ENCODE measurements around the gene RHBDL1. TPM values are rescaled to one million over a fixed set of nuclear protein-coding genes. Genes with fewer than 3 reads are reported as not detected.

The RHBDL1 gene
- total RNA-seq, 2 donors from 2014 or later, result 0.67 to 1.3 TPM

DNA sequence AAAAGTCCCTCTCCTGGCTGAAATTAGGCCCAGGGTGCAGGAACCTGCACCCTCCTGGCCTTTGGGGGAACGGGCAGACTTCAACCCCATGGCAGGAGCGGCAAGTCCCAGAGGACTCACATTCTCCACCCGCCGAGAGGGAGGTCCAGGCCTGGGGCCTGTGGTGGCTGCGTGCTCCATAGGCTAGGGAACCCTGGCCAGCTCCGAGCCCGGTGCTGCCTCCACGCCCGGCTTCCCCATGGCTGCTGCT is 50.6 kb downstream of the RHBDL1 start:
- no peaks in the 10 kb centered on the region for H3K36me3 ChIP-seq
- TF ChIP-seq, protein P1, sequence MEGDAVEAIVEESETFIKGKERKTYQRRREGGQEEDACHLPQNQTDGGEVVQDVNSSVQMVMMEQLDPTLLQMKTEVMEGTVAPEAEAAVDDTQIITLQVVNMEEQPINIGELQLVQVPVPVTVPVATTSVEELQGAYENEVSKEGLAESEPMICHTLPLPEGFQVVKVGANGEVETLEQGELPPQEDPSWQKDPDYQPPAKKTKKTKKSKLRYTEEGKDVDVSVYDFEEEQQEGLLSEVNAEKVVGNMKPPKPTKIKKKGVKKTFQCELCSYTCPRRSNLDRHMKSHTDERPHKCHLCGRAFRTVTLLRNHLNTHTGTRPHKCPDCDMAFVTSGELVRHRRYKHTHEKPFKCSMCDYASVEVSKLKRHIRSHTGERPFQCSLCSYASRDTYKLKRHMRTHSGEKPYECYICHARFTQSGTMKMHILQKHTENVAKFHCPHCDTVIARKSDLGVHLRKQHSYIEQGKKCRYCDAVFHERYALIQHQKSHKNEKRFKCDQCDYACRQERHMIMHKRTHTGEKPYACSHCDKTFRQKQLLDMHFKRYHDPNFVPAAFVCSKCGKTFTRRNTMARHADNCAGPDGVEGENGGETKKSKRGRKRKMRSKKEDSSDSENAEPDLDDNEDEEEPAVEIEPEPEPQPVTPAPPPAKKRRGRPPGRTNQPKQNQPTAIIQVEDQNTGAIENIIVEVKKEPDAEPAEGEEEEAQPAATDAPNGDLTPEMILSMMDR (IDR thresholded peaks at IDR 0.05), result no peak
- H3K27ac ChIP-seq, result no peak overlapping the region

DNA sequence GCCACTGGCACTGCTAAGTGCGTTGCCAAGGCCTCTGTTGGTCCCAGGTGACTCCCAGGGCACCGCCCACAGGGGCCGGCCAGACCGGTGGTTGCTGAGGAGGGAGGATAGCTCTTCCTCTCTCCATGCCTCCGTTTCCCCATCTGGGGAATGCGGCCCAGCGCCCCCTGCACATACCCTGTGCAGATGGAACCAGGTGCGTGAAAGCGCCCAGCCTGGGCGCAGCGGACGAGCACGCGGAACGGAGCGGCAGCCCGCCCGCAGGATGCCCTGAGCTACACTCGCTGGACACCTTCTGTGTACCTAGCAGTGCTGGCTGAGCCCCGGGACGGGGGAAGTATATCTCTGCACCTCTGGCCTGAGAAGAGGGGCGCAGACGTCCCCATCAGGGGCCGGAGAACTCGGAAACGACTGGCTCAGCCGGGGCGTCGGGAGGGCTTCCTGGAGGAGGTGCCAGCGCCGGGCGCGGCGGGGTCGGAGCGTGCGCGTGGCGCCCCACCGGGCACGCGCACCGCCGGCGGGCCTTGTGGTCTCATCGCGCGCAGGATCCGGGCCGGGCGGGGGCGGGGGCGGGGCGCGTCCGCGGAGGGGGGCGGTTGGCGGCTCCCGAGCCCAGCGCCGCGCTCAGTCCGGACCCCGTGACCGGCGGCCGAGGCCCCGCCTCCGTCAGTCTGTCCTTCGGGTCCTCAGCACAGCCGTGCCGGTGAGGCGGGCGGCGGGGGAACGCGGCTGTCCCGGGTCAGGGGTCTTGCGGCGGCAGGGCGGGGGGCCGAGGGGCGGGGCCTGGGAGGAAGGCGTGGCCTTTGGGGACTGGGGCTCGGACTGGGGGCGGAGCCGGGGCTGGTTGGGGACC is 51.2 kb downstream of the RHBDL1 start, which contains the start of the genes CCDC78 and HAGHL:
Gene CCDC78 (minus strand): TSS at position 6 of the 853 bp plus-strand sequence. CDS start 76 bp downstream, outside the sequence.
Gene HAGHL (plus strand): TSS at position 669 of the 853 bp plus-strand sequence. CDS start 404 bp downstream, outside the sequence.
- Histone ChIP-seq H3K27ac (peak within 1 kb of the TSS; percentile 13 to 44), H3K4me3 (peak within 1 kb of the TSS; percentile 54 to 61), H3K9me3 (no peaks in the 10 kb centered on the region), H3K4me1 (peaks cover 0 to 36% of the 10 kb centered on the region in 2 donors), H3K27me3 (no peaks in the 10 kb centered on the region), H3K36me3 (peaks cover 5% of the 10 kb centered on the region)
- TF ChIP-seq, protein P1 (IDR thresholded peaks at IDR 0.05), result no peak
- DNase-seq (ENCODE audit: low spot score), result no peak

More for the DNA sequence above, 50.6 kb downstream of the RHBDL1 start:
- Histone ChIP-seq H3K4me3 (no peak overlapping the region), H3K4me1 (peaks cover 0 to 39% of the 10 kb centered on the region in 2 donors), H3K9me3 (no peaks in the 10 kb centered on the region), H3K27me3 (no peaks in the 10 kb centered on the region)
- no peak for DNase-seq (ENCODE audit: low spot score)

GRCh38 chr16:727291-727977 is 52.0 kb downstream of the RHBDL1 start:
- no peak for DNase-seq (ENCODE audit: low spot score)
- no peaks in the 10 kb centered on the region for H3K27me3 ChIP-seq
- H3K9me3 ChIP-seq, result no peaks in the 10 kb centered on the region
- H3K36me3 ChIP-seq, result peaks cover 12% of the 10 kb centered on the region
- TF ChIP-seq, protein P1 (IDR thresholded peaks at IDR 0.05), result no peak
- H3K27ac ChIP-seq, result peak overlapping the region in 1 of 2 donors; percentile 44
- H3K4me1 ChIP-seq, result peaks cover 0 to 29% of the 10 kb centered on the region in 2 donors
- peak overlapping the region; percentile 54 to 61 for H3K4me3 ChIP-seq

Other genes with a start within 250 kb of the RHBDL1 start
- gene CAPN15, start 148.0 kb upstream of the RHBDL1 start, total RNA-seq, result 10 to 100 TPM; 18.5 to 28.1 TPM
- gene PRR35, start 115.3 kb upstream of the RHBDL1 start, total RNA-seq, result not detected
- under 1 TPM; 0.43 to 0.74 TPM for gene NHLRC4, start 108.7 kb upstream of the RHBDL1 start, total RNA-seq
- 10 to 100 TPM; 20.8 to 21.0 TPM for gene PIGQ, start 105.7 kb upstream of the RHBDL1 start, total RNA-seq
- 10 to 100 TPM; 11.1 to 13.5 TPM for gene RAB40C, start 85.6 kb upstream of the RHBDL1 start, total RNA-seq
- under 1 TPM; 0.52 to 0.71 TPM for gene WFIKKN1, start 44.7 kb upstream of the RHBDL1 start, total RNA-seq
- gene METTL26, start 39.4 kb upstream of the RHBDL1 start, total RNA-seq, result 100 to 1,000 TPM; 103 to 137 TPM
- gene MCRIP2, start 33.8 kb upstream of the RHBDL1 start, total RNA-seq, result 100 to 1,000 TPM; 110 to 121 TPM
- gene WDR90, start 26.3 kb upstream of the RHBDL1 start, total RNA-seq, result 1 to 10 TPM; 3.0 to 5.7 TPM
- gene RHOT2, start 7.5 kb upstream of the RHBDL1 start, total RNA-seq, result 10 to 100 TPM; 37.8 to 42.8 TPM
- gene STUB1, start 4.7 kb downstream of the RHBDL1 start, total RNA-seq, result 100 to 1,000 TPM; 135 to 186 TPM
- gene JMJD8, start 8.7 kb downstream of the RHBDL1 start, total RNA-seq, result 10 to 100 TPM; 76.4 to 82.1 TPM
- 10 to 100 TPM in 1 of 2 donors, 1 to 10 TPM in 1; 8.1 to 10.3 TPM for gene WDR24, start 14.7 kb downstream of the RHBDL1 start, total RNA-seq
- 1 to 10 TPM; 1.3 to 1.7 TPM for gene FBXL16, start 30.1 kb downstream of the RHBDL1 start, total RNA-seq
- gene METRN, start 39.4 kb downstream of the RHBDL1 start, total RNA-seq, result 10 to 100 TPM; 58.9 to 61.3 TPM
- gene ANTKMT, start 45.5 kb downstream of the RHBDL1 start, total RNA-seq, result 10 to 100 TPM; 36.5 to 37.5 TPM
- under 1 TPM; 0.43 to 0.56 TPM for gene CCDC78, start 50.8 kb downstream of the RHBDL1 start, total RNA-seq
- 1 to 10 TPM; 9.6 to 9.7 TPM for gene HAGHL, start 51.4 kb downstream of the RHBDL1 start, total RNA-seq
- 10 to 100 TPM; 23.3 to 25.5 TPM for gene CIAO3, start 65.3 kb downstream of the RHBDL1 start, total RNA-seq
- 10 to 100 TPM; 44.8 to 94.6 TPM for gene MSLN, start 85.1 kb downstream of the RHBDL1 start, total RNA-seq
- 10 to 100 TPM; 11.4 to 13.2 TPM for gene RPUSD1, start 112.7 kb downstream of the RHBDL1 start, total RNA-seq
- 1 to 10 TPM; 1.8 to 2.3 TPM for gene CHTF18, start 112.9 kb downstream of the RHBDL1 start, total RNA-seq
- gene GNG13, start 125.1 kb downstream of the RHBDL1 start, total RNA-seq, result not detected

Measured in right atrium auricular region (tissue), 2 donors.